A549 (cell line): ENCODE measurements around the gene LIMCH1. TPM values are rescaled to one million over a fixed set of nuclear protein-coding genes. Genes with fewer than 3 reads are reported as not detected.

Experiments
- ATAC-seq, 2 experiments: fragments of 200-7000 bp in 1 of 2; fragments of >200 bp in 1 of 2; cut with Nextera tagmentation in 1 of 2; cut with Tn5 transposase in 1 of 2; 3 replicates each; pipeline versions ENCODE4 v1.8.0 to v1.9.1; 2018 to 2020; ENCODE audit warnings: mild to moderate bottlenecking in 1 of 2, moderate library complexity in 1 of 2
- CTCF ChIA-PET: fragments of 300-600 bp; sonication (Branson Sonifier 250); formaldehyde crosslinking; extraction: SDS; loops from one replicate; lab custom pipeline; 2021; ENCODE audit warnings: antibody characterized with exemption, inconsistent platforms; lab: Yijun Ruan, JAX
- POLR2A ChIA-PET: fragments of 350-600 bp; formaldehyde crosslinking; extraction: SDS; loops from one replicate; lab custom pipeline; 2021; ENCODE audit warnings: antibody characterized with exemption, inconsistent platforms; lab: Yijun Ruan, JAX
- DNase-seq, 2 experiments: peaks; one replicate each; pipeline versions ENCODE4 v3.0.0 to v3.0.0-alpha.2; 2011 to 2016; ENCODE audit warnings: low read depth in 1 of 2, low spot score in 1 of 2
- FAIRE-seq: peaks from 2 replicates; lab custom pipeline; 2011; peaks lifted over from hg19 to GRCh38; lab: Jason Lieb, UNC
- H3K27ac ChIP-seq, 2 experiments: fragments of >200 bp; sonication (Bioruptor Twin); formaldehyde crosslinking; 3 replicates each; pipeline ENCODE4 v1.5.1; 2016 to 2017
- H3K4me1 ChIP-seq: fragments of >200 bp; sonication (Bioruptor Twin); formaldehyde crosslinking; 3 replicates; pipeline ENCODE4 v1.6.1; 2016
- H3K4me2 ChIP-seq: fragments of >200 bp; sonication (Bioruptor Twin); formaldehyde crosslinking; 3 replicates; pipeline ENCODE4 v1.6.1; 2016
- H3K4me3 ChIP-seq: fragments of >200 bp; sonication (Bioruptor Twin); formaldehyde crosslinking; 3 replicates; pipeline ENCODE4 v1.5.1; 2016
- H3K9me3 ChIP-seq: fragments of >200 bp; sonication (Bioruptor Twin); formaldehyde crosslinking; 3 replicates; pipeline ENCODE4 v1.6.1; 2016
- ATOH8 ChIP-seq: fragments of 250-450 bp; sonication (Bioruptor Pico); IDR thresholded peaks from 2 replicates; pipeline ENCODE4 v1.5.0; 2020; ENCODE audit warnings: low read depth, mild to moderate bottlenecking, moderate library complexity
- BHLHE40 ChIP-seq: IDR thresholded peaks from 2 replicates; pipeline ENCODE4 v1.6.1; 2012; ENCODE audit warnings: low read depth, low read length, inconsistent platforms
- CBX8 ChIP-seq: fragments of 200-600 bp; sonication (generic); IDR thresholded peaks from 2 replicates; pipeline ENCODE4 v1.6.1; 2016
- EHF ChIP-seq: fragments of 250-450 bp; sonication (Bioruptor Pico); IDR thresholded peaks from 2 replicates; pipeline ENCODE4 v1.5.0; 2020; ENCODE audit warnings: mild to moderate bottlenecking
- EHMT2 ChIP-seq: fragments of 200-600 bp; sonication (generic); IDR thresholded peaks from 2 replicates; pipeline ENCODE4 v1.6.1; 2016; ENCODE audit warnings: antibody characterized with exemption, low read depth, mild to moderate bottlenecking, moderate library complexity
- ESRRA ChIP-seq: fragments of 150-350 bp; IDR thresholded peaks from 2 replicates; pipeline ENCODE4 v1.6.1; 2014; ENCODE audit warnings: mild to moderate bottlenecking, low read length, borderline replicate concordance
- HDAC2 ChIP-seq: fragments of 200-600 bp; sonication (generic); IDR thresholded peaks from 2 replicates; pipeline ENCODE4 v1.6.1; 2016
- HEYL ChIP-seq: fragments of 250-450 bp; sonication (Bioruptor Pico); IDR thresholded peaks from 2 replicates; pipeline ENCODE4 v1.8.0; 2021; ENCODE audit warnings: mild to moderate bottlenecking, moderate library complexity
- HOXA7 ChIP-seq: fragments of 250-450 bp; sonication (Bioruptor Pico); IDR thresholded peaks from 2 replicates; pipeline ENCODE4 v1.5.0; 2020; ENCODE audit warnings: mild to moderate bottlenecking, moderate library complexity
- HOXB5 ChIP-seq: fragments of 250-450 bp; sonication (Bioruptor Pico); IDR thresholded peaks from 2 replicates; pipeline ENCODE4 v1.5.0; 2020; ENCODE audit warnings: mild to moderate bottlenecking, moderate library complexity
- JUN ChIP-seq, 2 experiments: fragments of >200 bp; sonication (Bioruptor Twin); formaldehyde crosslinking; IDR thresholded peaks; 2 replicates in 1 of 2; 3 replicates in 1 of 2; pipeline ENCODE4 v1.6.1; 2016 to 2017
- JUNB ChIP-seq: fragments of >200 bp; sonication (Bioruptor Twin); formaldehyde crosslinking; IDR thresholded peaks from 2 replicates; pipeline ENCODE4 v1.6.1; 2016
- KDM1A ChIP-seq: fragments of 200-600 bp; sonication (generic); IDR thresholded peaks from 2 replicates; pipeline ENCODE4 v1.6.1; 2016; ENCODE audit warnings: low read depth, mild to moderate bottlenecking
- MYC ChIP-seq: IDR thresholded peaks from 2 replicates; pipeline ENCODE4 v1.6.1; 2012; ENCODE audit warnings: mild to moderate bottlenecking, inconsistent platforms, low read length, improper control_type of control experiment, borderline replicate concordance
- NPAS2 ChIP-seq: fragments of 250-450 bp; sonication (Bioruptor Pico); IDR thresholded peaks from 2 replicates; pipeline ENCODE4 v1.8.0; 2022; ENCODE audit warnings: mild to moderate bottlenecking, moderate library complexity, borderline replicate concordance
- POLR2A ChIP-seq: IDR thresholded peaks from 2 replicates; pipeline ENCODE4 v1.6.1; 2012; ENCODE audit warnings: mild to moderate bottlenecking, low read length
- POLR2AphosphoS2 ChIP-seq: conservative IDR thresholded peaks from 2 replicates; pipeline ENCODE4 v1.6.1; 2012; ENCODE audit warnings: low read length, improper control_type of control experiment, inconsistent platforms
- RAD21 ChIP-seq, 2 experiments: fragments of >200 bp in 1 of 2; sonication (Bioruptor Twin) in 1 of 2; formaldehyde crosslinking in 1 of 2; IDR thresholded peaks in 1 of 2; conservative IDR thresholded peaks in 1 of 2; 2 replicates in 1 of 2; 3 replicates in 1 of 2; pipeline ENCODE4 v1.6.1; 2012 to 2018; ENCODE audit warnings: inconsistent platforms in 1 of 2
- RARB ChIP-seq: fragments of 250-450 bp; sonication (Bioruptor Pico); IDR thresholded peaks from 2 replicates; pipeline ENCODE4 v1.8.0; 2021; ENCODE audit warnings: mild to moderate bottlenecking, moderate library complexity
- REST ChIP-seq: fragments of 200-600 bp; sonication (generic); IDR thresholded peaks from 2 replicates; pipeline ENCODE4 v1.6.1; 2016; ENCODE audit warnings: antibody characterized with exemption, mild to moderate bottlenecking, moderate library complexity
- RFX5 ChIP-seq: fragments of 450-650 bp; IDR thresholded peaks from 2 replicates; pipeline ENCODE4 v1.7.1; 2014; ENCODE audit warnings: antibody characterized with exemption, mild to moderate bottlenecking, moderate library complexity
- TP53 ChIP-seq: fragments of 250-450 bp; sonication (Bioruptor Pico); IDR thresholded peaks from 2 replicates; pipeline ENCODE4 v1.5.0; 2021; ENCODE audit warnings: mild to moderate bottlenecking, moderate library complexity
- USF2 ChIP-seq: fragments of 450-650 bp; IDR thresholded peaks from 2 replicates; pipeline ENCODE4 v1.6.1; 2014; ENCODE audit warnings: antibody characterized with exemption
- ZC3H11A ChIP-seq: fragments of 450-650 bp; IDR thresholded peaks from 2 replicates; pipeline ENCODE4 v1.6.1; 2014; ENCODE audit warnings: antibody characterized with exemption, mild to moderate bottlenecking
- ZNF302 ChIP-seq: fragments of 250-450 bp; sonication (Bioruptor Pico); IDR thresholded peaks from 2 replicates; pipeline ENCODE4 v1.9.0; 2021; ENCODE audit warnings: inconsistent platforms, mild to moderate bottlenecking, moderate library complexity
- WGBS: methylation state at CpG from one replicate; pipeline ENCODE4 v1.1.6; 2017; ENCODE audit errors: missing lambda C conversion rate; 5-methylcytosine and 5-hydroxymethylcytosine counted together
- polyA plus RNA-seq, 4 experiments: library from polyadenylated mRNA; depleted of rRNA in 3 of 4; stranded (reverse); fragments of >200 nt; fragmentation: RNase III in 1 of 4; extraction: RNeasy Plus Mini Kit Qiagen cat#74134 plus additional on column Dnase treatment in 1 of 4; gene quantifications; 2 replicates in 3 of 4; 3 replicates in 1 of 4; pipeline ENCODE4 v1.2.3, GENCODE V29; 2011 to 2017
- TF ChIP-seq, protein P1 (sequence below): IDR thresholded peaks from 2 replicates; pipeline ENCODE4 v1.6.1; 2012
- TF ChIP-seq, protein P2 (sequence below): IDR thresholded peaks from 2 replicates; pipeline ENCODE4 v1.6.1; 2012; ENCODE audit warnings: low read depth, borderline replicate concordance
- TF ChIP-seq, protein P3 (sequence below): fragments of >200 bp; sonication (Bioruptor Twin); formaldehyde crosslinking; IDR thresholded peaks from 2 replicates; pipeline ENCODE4 v1.6.1; 2016

LIMCH1 gene
- polyA plus RNA-seq, 2 of the 4 experiments (the other 2 are of a cell fraction) = 52.9 to 88.9 TPM

- peaks cover 84% of the 10 kb centered on the region for H3K4me1 ChIP-seq
- FAIRE-seq (no peak), DNase-seq (no peak), ATAC-seq (no peak)
- H3K9me3 ChIP-seq = no peaks in the 10 kb centered on the region
- peak overlapping the region; percentile 28 to 55; a peak in 5 of 6 replicates for H3K27ac ChIP-seq
- ChIA-PET POLR2A (no interaction called here), CTCF (no interaction called here)
- H3K4me3 ChIP-seq = no peak overlapping the region
- no peak overlapping the region for H3K4me2 ChIP-seq
- TF ChIP-seq, protein P1, sequence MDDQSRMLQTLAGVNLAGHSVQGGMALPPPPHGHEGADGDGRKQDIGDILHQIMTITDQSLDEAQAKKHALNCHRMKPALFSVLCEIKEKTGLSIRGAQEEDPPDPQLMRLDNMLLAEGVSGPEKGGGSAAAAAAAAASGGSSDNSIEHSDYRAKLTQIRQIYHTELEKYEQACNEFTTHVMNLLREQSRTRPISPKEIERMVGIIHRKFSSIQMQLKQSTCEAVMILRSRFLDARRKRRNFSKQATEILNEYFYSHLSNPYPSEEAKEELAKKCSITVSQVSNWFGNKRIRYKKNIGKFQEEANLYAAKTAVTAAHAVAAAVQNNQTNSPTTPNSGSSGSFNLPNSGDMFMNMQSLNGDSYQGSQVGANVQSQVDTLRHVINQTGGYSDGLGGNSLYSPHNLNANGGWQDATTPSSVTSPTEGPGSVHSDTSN = no peak
- TF ChIP-seq REST (no peak), HDAC2 (no peak), POLR2AphosphoS2 (no peak), JUNB (no peak), RFX5 (no peak), TP53 (CRISPR knock-in tag) (no peak), JUN (IDR thresholded peaks at IDR 0.05) (no peak), ZNF302 (CRISPR knock-in tag) (no peak), CBX8 (no peak), KDM1A (no peak), RARB (no peak), ESRRA (no peak)
- TF ChIP-seq, protein P2, sequence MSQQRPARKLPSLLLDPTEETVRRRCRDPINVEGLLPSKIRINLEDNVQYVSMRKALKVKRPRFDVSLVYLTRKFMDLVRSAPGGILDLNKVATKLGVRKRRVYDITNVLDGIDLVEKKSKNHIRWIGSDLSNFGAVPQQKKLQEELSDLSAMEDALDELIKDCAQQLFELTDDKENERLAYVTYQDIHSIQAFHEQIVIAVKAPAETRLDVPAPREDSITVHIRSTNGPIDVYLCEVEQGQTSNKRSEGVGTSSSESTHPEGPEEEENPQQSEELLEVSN = no peak
- TF ChIP-seq, protein P3, sequence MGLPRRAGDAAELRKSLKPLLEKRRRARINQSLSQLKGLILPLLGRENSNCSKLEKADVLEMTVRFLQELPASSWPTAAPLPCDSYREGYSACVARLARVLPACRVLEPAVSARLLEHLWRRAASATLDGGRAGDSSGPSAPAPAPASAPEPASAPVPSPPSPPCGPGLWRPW = no peak
- WGBS = 71% methylated on average over 7 of the region's 7 CpGs
Observed at GRCh38 chr4:41532336-41532735, 5.6 kb upstream of the LIMCH1 start.

- Histone ChIP-seq H3K4me1 (peaks cover 89% of the 10 kb centered on the region), H3K27ac (peak overlapping the region; percentile 28 to 55; a peak in 5 of 6 replicates), H3K9me3 (no peaks in the 10 kb centered on the region), H3K4me3 (no peak overlapping the region), H3K4me2 (peak overlapping the region; percentile 19; the same call in 1 of the 3 replicates)
- TF ChIP-seq NPAS2 (CRISPR knock-in tag) (no peak), HOXA7 (CRISPR knock-in tag) (no peak), CBX8 (no peak), HEYL (CRISPR knock-in tag) (no peak), EHF (CRISPR knock-in tag) (no peak), RAD21 (conservative IDR thresholded peaks at IDR 0.05 in 1 of 2, IDR thresholded peaks at IDR 0.05 in 1 of 2) (no peak), ATOH8 (CRISPR knock-in tag) (no peak), USF2 (no peak), RFX5 (no peak), MYC (no peak), BHLHE40 (no peak), TP53 (CRISPR knock-in tag) (no peak), ZC3H11A (no peak), POLR2A (no peak), HOXB5 (no peak), EHMT2 (no peak)
- TF ChIP-seq, protein P3 = no peak
- 26% methylated on average over 2 of the region's 2 CpGs for WGBS
- DNase-seq = no peak
- FAIRE-seq = no peak
- ATAC-seq = peak in 1 of 2 experiments; percentile 43; a peak in 3 of 6 replicates
- ChIA-PET POLR2A (no interaction called here), CTCF (no interaction called here)
Observed at GRCh38 chr4:41532882-41533281, 5.1 kb upstream of the LIMCH1 start.
